ENCODE data around the gene RHEX. TPM values are rescaled to one million over a fixed set of nuclear protein-coding genes. Genes with fewer than 3 reads are reported as not detected.

Gene RHEX
- total RNA-seq, 1 experiment from 2014 or later, result 88.9 TPM

DNA sequence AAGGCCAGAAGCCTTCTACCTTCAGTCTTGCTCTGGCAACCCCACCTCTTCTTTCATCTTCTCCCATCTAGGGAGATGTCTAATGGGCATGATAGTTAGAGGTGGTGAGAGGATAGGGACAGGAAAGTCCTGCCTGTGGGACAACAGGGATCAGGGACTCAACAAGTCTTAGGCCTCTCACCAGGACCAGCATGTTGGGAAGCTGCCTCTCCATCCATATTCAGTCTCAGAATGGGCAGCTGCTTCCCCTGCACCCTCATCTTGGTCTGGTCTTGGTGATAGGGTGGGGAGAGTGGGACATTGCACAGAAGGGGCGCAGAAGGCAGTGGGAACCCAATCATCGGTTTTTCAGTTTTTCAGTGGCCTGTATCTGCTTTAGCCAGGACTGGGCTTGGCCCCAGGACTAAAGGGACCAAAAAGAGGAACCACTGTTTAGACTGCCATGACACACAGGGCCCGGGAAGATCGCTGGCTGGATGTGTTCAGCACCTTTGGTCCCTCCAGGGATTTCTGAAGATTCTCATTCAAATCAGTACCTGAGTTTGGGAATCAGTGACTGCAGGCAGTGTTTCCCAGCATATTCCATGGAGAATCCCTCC is 12.7 kb downstream of the RHEX start:
- intact Hi-C loops (cut with micrococcal nuclease; ENCODE audit: unreplicated experiment), result no loop called here
- H3K36me3 Mint-ChIP-seq (ENCODE audit: insufficient read depth, unreplicated experiment), result peaks cover 95% of the 10 kb centered on the region

DNA sequence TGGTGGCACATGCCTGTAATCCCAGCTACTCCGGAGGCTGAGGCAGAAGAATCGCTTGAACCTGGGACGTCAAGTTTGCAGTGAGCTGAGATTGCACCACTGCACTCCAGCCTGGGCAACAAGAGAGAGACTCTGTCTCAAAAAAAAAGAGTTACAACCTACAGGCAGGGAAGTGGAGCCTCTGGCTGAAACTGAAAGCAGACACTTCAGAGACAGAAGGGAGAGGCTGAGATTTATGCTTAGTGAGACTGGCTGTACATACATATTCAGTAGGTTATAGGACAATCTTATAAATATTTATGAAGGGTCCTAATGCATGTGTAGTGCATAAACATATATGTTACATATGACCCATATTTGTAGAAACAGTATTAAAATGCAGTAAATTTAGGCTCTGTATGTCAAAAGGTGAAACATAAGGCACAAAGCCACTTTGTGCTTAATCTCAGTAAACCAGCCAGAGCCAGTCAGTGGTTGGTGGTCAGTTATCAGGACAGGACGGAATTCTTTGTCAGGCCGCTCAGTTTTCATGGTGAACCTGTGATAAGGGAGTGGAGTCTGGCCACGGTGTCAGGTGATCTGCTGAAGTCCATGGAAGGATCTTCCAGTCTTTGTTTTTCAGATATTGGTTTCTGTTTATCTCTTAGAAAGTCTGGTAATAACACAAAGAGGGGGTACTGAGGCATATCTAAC is 13.7 kb downstream of the RHEX start:
- Mint-ChIP-seq H3K27me3 (ENCODE audit: unreplicated experiment) (no peaks in the 10 kb centered on the region), H3K27ac (ENCODE audit: unreplicated experiment) (peak overlapping the region; percentile 91), H3K4me1 (ENCODE audit: low read depth, unreplicated experiment) (peaks cover 69% of the 10 kb centered on the region), H3K4me3 (ENCODE audit: low read depth, unreplicated experiment) (peak overlapping the region; percentile 62), H3K36me3 (ENCODE audit: insufficient read depth, unreplicated experiment) (peaks cover 95% of the 10 kb centered on the region), H3K9me3 (ENCODE audit: low read depth, unreplicated experiment) (no peaks in the 10 kb centered on the region)
- no TSS peak for BruUV-seq (replicated peaks)
- intact Hi-C loops (cut with micrococcal nuclease; ENCODE audit: unreplicated experiment), result no loop called here
- CTCF ChIA-PET, result interaction anchor here (4.5 kb wide), 1 partner anchor 11 kb away, joined by 19 read pairs; no protein-coding TSS in a partner anchor
- no peak for DNase-seq
- no peak for TF ChIP-seq CTCF (IDR thresholded peaks at IDR 0.05; ENCODE audit: unreplicated experiment)

More for the DNA sequence above, 12.7 kb downstream of the RHEX start:
- Mint-ChIP-seq H3K4me1 (ENCODE audit: low read depth, unreplicated experiment) (peaks cover 69% of the 10 kb centered on the region), H3K9me3 (ENCODE audit: low read depth, unreplicated experiment) (no peaks in the 10 kb centered on the region), H3K27me3 (ENCODE audit: unreplicated experiment) (no peaks in the 10 kb centered on the region), H3K27ac (ENCODE audit: unreplicated experiment) (peak overlapping the region; percentile 37), H3K4me3 (ENCODE audit: low read depth, unreplicated experiment) (peak overlapping the region; percentile 62)
- CTCF ChIA-PET, result no interaction called here
- DNase-seq, result no peak
- BruUV-seq (replicated peaks), result no TSS peak
- TF ChIP-seq CTCF (IDR thresholded peaks at IDR 0.05; ENCODE audit: unreplicated experiment), result no peak

DNA sequence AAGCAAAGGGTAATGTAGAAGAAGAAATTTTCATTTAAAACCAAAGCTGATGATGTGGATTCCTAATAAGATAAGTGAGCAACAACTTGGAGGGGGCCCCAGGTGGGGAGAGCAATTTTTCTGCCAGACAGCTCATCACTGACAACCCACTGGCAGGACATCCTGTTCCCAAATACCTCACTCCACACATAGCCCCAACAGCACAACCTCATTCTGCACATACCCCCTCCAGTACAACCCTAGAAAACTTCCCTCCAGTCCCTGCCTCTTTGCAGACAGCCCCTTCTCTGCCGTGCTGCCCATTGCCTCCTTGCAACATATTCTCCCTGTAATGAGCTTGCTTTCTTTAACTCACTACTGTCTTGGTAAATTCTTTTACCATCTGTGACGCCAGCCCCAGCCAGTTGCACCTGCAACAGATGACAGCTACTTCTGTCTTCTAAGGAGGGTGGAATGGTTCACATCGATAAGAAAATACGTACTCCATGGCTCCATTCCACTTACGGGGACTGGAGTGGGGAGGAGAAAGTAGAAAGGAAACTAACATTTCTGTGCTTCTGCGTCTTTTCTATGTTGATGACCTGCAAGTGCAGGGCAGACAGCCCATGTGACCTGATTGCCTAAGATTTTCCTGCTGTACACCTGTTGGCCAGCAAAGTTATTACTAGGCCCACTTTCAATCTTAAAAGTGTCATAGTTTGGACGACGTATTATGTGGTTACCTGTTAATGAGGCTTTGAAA is 14.7 kb downstream of the RHEX start:
- H3K27me3 Mint-ChIP-seq (ENCODE audit: unreplicated experiment), result no peaks in the 10 kb centered on the region
- H3K4me1 Mint-ChIP-seq (ENCODE audit: low read depth, unreplicated experiment), result peaks cover 63% of the 10 kb centered on the region
- peaks cover 95% of the 10 kb centered on the region for H3K36me3 Mint-ChIP-seq (ENCODE audit: insufficient read depth, unreplicated experiment)
- H3K9me3 Mint-ChIP-seq (ENCODE audit: low read depth, unreplicated experiment), result no peaks in the 10 kb centered on the region
- intact Hi-C loops (cut with micrococcal nuclease; ENCODE audit: unreplicated experiment), result no loop called here
- BruUV-seq (replicated peaks), result no TSS peak
- no peak for DNase-seq
- CTCF ChIA-PET, result interaction anchor here (1.1 to 4.5 kb wide), 2 partner anchors 12 to 23 kb away, joined by 3 to 19 read pairs; no protein-coding TSS in a partner anchor
- no peak for TF ChIP-seq CTCF (IDR thresholded peaks at IDR 0.05; ENCODE audit: unreplicated experiment)
- peak overlapping the region; percentile 62 for H3K4me3 Mint-ChIP-seq (ENCODE audit: low read depth, unreplicated experiment)
- peak overlapping the region; percentile 91 for H3K27ac Mint-ChIP-seq (ENCODE audit: unreplicated experiment)

DNA sequence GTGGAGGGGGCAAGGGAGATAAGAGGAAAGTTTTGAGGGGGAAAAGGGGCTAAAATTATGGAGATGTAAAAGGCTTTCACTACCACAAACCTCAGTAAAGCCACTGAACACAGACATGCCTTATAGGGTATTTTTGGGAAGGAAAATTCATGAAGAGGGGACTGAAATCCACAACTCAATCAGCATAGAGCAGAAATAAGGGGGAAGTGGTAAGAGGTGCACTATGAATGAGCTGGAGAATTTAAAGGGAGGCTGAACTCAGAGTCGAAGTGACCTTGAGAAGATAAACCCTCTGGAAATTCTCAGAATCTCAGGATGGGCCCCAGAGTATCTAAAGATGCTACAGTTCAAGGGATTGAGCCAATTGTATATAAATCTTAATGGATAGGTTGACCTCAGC is 15.3 kb downstream of the RHEX start:
- Mint-ChIP-seq H3K27ac (ENCODE audit: unreplicated experiment) (peak overlapping the region; percentile 91), H3K36me3 (ENCODE audit: insufficient read depth, unreplicated experiment) (peaks cover 95% of the 10 kb centered on the region), H3K27me3 (ENCODE audit: unreplicated experiment) (no peaks in the 10 kb centered on the region), H3K4me3 (ENCODE audit: low read depth, unreplicated experiment) (peak overlapping the region; percentile 62), H3K4me1 (ENCODE audit: low read depth, unreplicated experiment) (peaks cover 56% of the 10 kb centered on the region), H3K9me3 (ENCODE audit: low read depth, unreplicated experiment) (no peaks in the 10 kb centered on the region)
- CTCF ChIA-PET, result interaction anchor here (0.6 to 4.5 kb wide), 3 partner anchors 12 to 25 kb away, joined by 3 to 19 read pairs (median 6); no protein-coding TSS in a partner anchor
- TF ChIP-seq CTCF (IDR thresholded peaks at IDR 0.05; ENCODE audit: unreplicated experiment), result no peak
- intact Hi-C loops (cut with micrococcal nuclease; ENCODE audit: unreplicated experiment), result no loop called here
- no peak for DNase-seq
- no TSS peak for BruUV-seq (replicated peaks)

Data from Calu3 (cell line).